BLaER1 (cell line): ENCODE data around the gene DHX8.
"Not testable (repeated sequence)": the region's sequence is repeated elsewhere in the genome, so short reads cannot be mapped to it uniquely, and the experiment has no call there.

ENCODE experiments used
- H3K27ac ChIP-seq: shearing (Covaris generic); formaldehyde crosslinking; 2 replicates; pipeline ENCODE4 v1.8.1; 2022
- H3K27me3 ChIP-seq: shearing (Covaris generic); formaldehyde crosslinking; 2 replicates; pipeline ENCODE4 v1.8.1; 2022
- H3K36me3 ChIP-seq: shearing (Covaris generic); formaldehyde crosslinking; 2 replicates; pipeline ENCODE4 v1.8.1; 2022
- H3K4me1 ChIP-seq: shearing (Covaris generic); formaldehyde crosslinking; 2 replicates; pipeline ENCODE4 v1.8.1; 2022
- H3K4me2 ChIP-seq: shearing (Covaris generic); formaldehyde crosslinking; 2 replicates; pipeline ENCODE4 v1.8.1; 2022
- H3K4me3 ChIP-seq: shearing (Covaris generic); formaldehyde crosslinking; 2 replicates; pipeline ENCODE4 v1.8.1; 2022
- H3K9ac ChIP-seq: shearing (Covaris generic); formaldehyde crosslinking; 2 replicates; pipeline ENCODE4 v1.8.1; 2022
- H3K9me3 ChIP-seq: shearing (Covaris generic); formaldehyde crosslinking; 2 replicates; pipeline ENCODE4 v1.8.1; 2022
- H4K20me1 ChIP-seq: shearing (Covaris generic); formaldehyde crosslinking; 2 replicates; pipeline ENCODE4 v1.8.1; 2022
- Cebpa-rat ChIP-seq: shearing (Covaris generic); IDR thresholded peaks from 2 replicates; pipeline ENCODE4 v1.8.1; 2022

The DHX8 gene

DNA sequence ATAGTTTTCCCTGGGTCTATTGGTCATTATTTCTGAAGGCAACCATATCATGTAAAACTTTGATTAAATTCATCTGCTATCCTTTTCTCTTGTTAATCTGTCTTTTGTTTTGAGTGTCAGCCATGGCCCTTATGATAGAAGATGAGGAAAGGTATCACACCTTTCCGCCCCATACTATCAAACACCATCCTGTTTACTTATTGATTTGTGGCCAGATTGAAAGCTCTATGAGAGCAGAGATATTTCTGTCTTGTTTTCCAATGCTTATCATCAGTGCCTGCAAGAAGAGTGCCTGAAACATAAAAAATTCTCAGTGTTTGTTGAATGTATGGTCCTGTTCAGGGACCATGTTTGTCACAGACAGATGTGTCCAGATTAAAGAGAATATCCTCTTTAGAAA lies 22.6 kb upstream of the DHX8 start:
- Histone ChIP-seq H3K27ac (no peak overlapping the region), H3K4me3 (no peak overlapping the region), H3K27me3 (no peaks in the 10 kb centered on the region), H4K20me1 (no peaks in the 10 kb centered on the region), H3K36me3 (no peaks in the 10 kb centered on the region), H3K9ac (no peak overlapping the region), H3K4me2 (no peak overlapping the region), H3K4me1 (peaks cover 10% of the 10 kb centered on the region), H3K9me3 (no peaks in the 10 kb centered on the region)
- no peak for TF ChIP-seq Cebpa-rat

GRCh38 chr17:43462569-43462968 lies 21.2 kb upstream of the DHX8 start:
- not testable (repeated sequence) for H3K27me3 ChIP-seq, H4K20me1 ChIP-seq, H3K36me3 ChIP-seq, H3K4me1 ChIP-seq, H3K4me3 ChIP-seq, H3K4me2 ChIP-seq, H3K27ac ChIP-seq, H3K9me3 ChIP-seq, H3K9ac ChIP-seq

DNA sequence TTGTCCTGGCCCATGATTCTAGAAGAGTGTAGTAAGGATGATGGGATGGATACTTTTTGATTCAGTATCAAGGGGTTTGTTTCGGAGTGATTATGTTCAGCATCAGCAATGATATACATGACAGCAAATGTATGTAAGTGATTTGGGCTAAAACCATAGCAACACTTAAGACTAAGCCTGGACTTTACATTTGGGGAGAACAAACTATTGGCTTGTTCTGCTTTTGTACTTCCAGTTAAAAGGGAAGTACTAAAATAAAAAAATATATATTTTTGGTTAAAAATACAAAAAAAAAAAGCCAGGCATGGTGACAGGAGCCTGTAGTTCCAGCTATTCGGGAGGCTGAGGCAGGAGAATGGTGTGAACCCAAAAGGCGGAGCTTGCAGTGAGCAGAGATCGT lies 20.5 kb upstream of the DHX8 start:
- H3K4me1 ChIP-seq, result peaks cover 8% of the 10 kb centered on the region

GRCh38 chr17:43464046-43464445 lies 19.7 kb upstream of the DHX8 start:
- H3K9ac ChIP-seq, result no peak overlapping the region
- peaks cover 16% of the 10 kb centered on the region for H3K4me1 ChIP-seq
- no peak for TF ChIP-seq Cebpa-rat
- no peaks in the 10 kb centered on the region for H4K20me1 ChIP-seq
- no peak overlapping the region for H3K4me3 ChIP-seq
- H3K9me3 ChIP-seq, result no peaks in the 10 kb centered on the region
- H3K27ac ChIP-seq, result no peak overlapping the region
- no peaks in the 10 kb centered on the region for H3K27me3 ChIP-seq
- H3K4me2 ChIP-seq, result no peak overlapping the region
- H3K36me3 ChIP-seq, result no peaks in the 10 kb centered on the region

More for the DNA sequence above, 20.5 kb upstream of the DHX8 start:
- Histone ChIP-seq H3K4me3 (no peak overlapping the region), H3K4me2 (no peak overlapping the region), H3K27me3 (no peaks in the 10 kb centered on the region), H3K9ac (no peak overlapping the region), H4K20me1 (no peaks in the 10 kb centered on the region), H3K9me3 (no peaks in the 10 kb centered on the region), H3K36me3 (no peaks in the 10 kb centered on the region), H3K27ac (no peak overlapping the region)
- TF ChIP-seq Cebpa-rat, result no peak

- Histone ChIP-seq H3K9ac (no peak overlapping the region), H3K9me3 (no peaks in the 10 kb centered on the region), H3K36me3 (no peaks in the 10 kb centered on the region), H3K4me1 (peaks cover 16% of the 10 kb centered on the region), H3K27me3 (no peaks in the 10 kb centered on the region), H4K20me1 (no peaks in the 10 kb centered on the region), H3K4me3 (no peak overlapping the region), H3K4me2 (no peak overlapping the region), H3K27ac (no peak overlapping the region)
- TF ChIP-seq Cebpa-rat, result no peak
Measured at GRCh38 chr17:43465049-43465448, 18.7 kb upstream of the DHX8 start.

- Histone ChIP-seq H3K27ac (no peak overlapping the region), H4K20me1 (no peaks in the 10 kb centered on the region), H3K36me3 (no peaks in the 10 kb centered on the region), H3K4me2 (peak overlapping the region; percentile 53), H3K9me3 (no peaks in the 10 kb centered on the region), H3K9ac (no peak overlapping the region), H3K27me3 (no peaks in the 10 kb centered on the region), H3K4me3 (no peak overlapping the region), H3K4me1 (peaks cover 16% of the 10 kb centered on the region)
- TF ChIP-seq Cebpa-rat, result no peak
Measured at GRCh38 chr17:43467981-43468581, 15.7 kb upstream of the DHX8 start.

- no peak overlapping the region for H3K9ac ChIP-seq
- peak overlapping the region; percentile 53; the same call in 1 of the 2 replicates for H3K4me2 ChIP-seq
- no peaks in the 10 kb centered on the region for H3K9me3 ChIP-seq
- H4K20me1 ChIP-seq, result no peaks in the 10 kb centered on the region
- no peak overlapping the region for H3K4me3 ChIP-seq
- no peaks in the 10 kb centered on the region for H3K27me3 ChIP-seq
- TF ChIP-seq Cebpa-rat, result no peak
- H3K27ac ChIP-seq, result no peak overlapping the region
- H3K4me1 ChIP-seq, result peaks cover 16% of the 10 kb centered on the region
- no peaks in the 10 kb centered on the region for H3K36me3 ChIP-seq
Measured at GRCh38 chr17:43468691-43469139, 15.1 kb upstream of the DHX8 start.

- Histone ChIP-seq H3K27ac (no peak overlapping the region), H3K4me2 (peak overlapping the region; percentile 53; the same call in 1 of the 2 replicates), H3K27me3 (no peaks in the 10 kb centered on the region), H3K36me3 (no peaks in the 10 kb centered on the region), H3K4me1 (peaks cover 16% of the 10 kb centered on the region), H3K4me3 (no peak overlapping the region), H3K9me3 (no peaks in the 10 kb centered on the region), H4K20me1 (no peaks in the 10 kb centered on the region), H3K9ac (no peak overlapping the region)
- no peak for TF ChIP-seq Cebpa-rat
Measured at GRCh38 chr17:43469145-43469544, 14.6 kb upstream of the DHX8 start.

- Histone ChIP-seq H3K36me3 (no peaks in the 10 kb centered on the region), H3K27me3 (no peaks in the 10 kb centered on the region), H3K27ac (no peak overlapping the region), H3K4me2 (no peak overlapping the region), H3K9me3 (no peaks in the 10 kb centered on the region), H4K20me1 (no peaks in the 10 kb centered on the region), H3K4me3 (no peak overlapping the region), H3K9ac (no peak overlapping the region), H3K4me1 (peaks cover 16% of the 10 kb centered on the region)
- no peak for TF ChIP-seq Cebpa-rat
Measured at GRCh38 chr17:43471585-43472160, 12.1 kb upstream of the DHX8 start.

- no peak overlapping the region for H3K9ac ChIP-seq
- no peaks in the 10 kb centered on the region for H3K27me3 ChIP-seq
- H3K4me3 ChIP-seq, result no peak overlapping the region
- no peak for TF ChIP-seq Cebpa-rat
- H3K4me1 ChIP-seq, result no peaks in the 10 kb centered on the region
- H3K36me3 ChIP-seq, result no peaks in the 10 kb centered on the region
- no peaks in the 10 kb centered on the region for H3K9me3 ChIP-seq
- H4K20me1 ChIP-seq, result no peaks in the 10 kb centered on the region
- H3K4me2 ChIP-seq, result no peak overlapping the region
- H3K27ac ChIP-seq, result no peak overlapping the region
Measured at GRCh38 chr17:43475494-43476089, 8.2 kb upstream of the DHX8 start.

DNA sequence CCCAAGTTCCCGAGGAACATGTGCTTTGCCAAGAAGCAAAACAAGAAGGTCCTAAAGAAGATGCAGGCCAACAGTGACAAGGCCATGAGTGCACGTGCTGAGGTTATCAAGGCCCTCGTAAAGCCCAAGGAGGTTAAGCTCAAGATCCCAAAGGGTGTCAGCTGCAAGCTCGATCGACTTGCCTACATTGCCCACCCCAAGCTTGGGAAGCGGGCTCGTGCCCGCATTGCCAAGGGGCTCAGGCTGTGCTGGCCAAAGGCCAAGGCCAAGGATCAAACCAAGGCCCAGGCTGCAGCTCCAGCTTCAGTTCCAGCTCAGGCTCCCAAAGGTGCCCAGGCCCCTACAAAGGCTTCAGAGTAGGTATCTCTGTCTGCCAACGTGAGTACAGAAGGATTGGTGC lies 7.5 kb upstream of the DHX8 start:
- H4K20me1 ChIP-seq, H3K27ac ChIP-seq, H3K27me3 ChIP-seq, H3K9me3 ChIP-seq, H3K36me3 ChIP-seq, H3K4me2 ChIP-seq, H3K4me3 ChIP-seq, H3K9ac ChIP-seq, H3K4me1 ChIP-seq: not testable (repeated sequence)
